GM12865 (cell line): Measurements from ENCODE around the gene ESPNL.
"Not testable (repeated sequence)": the region's sequence is repeated elsewhere in the genome, so short reads cannot be mapped to it uniquely, and the experiment has no call there.

ENCODE experiments used
- DNase-seq: peaks from one replicate; pipeline ENCODE4 v3.0.0; 2010; ENCODE audit warnings: low read depth
- H3K4me3 ChIP-seq: 2 replicates; pipeline ENCODE4 v1.5.1; 2011; ENCODE audit warnings: mild to moderate bottlenecking, low read depth, low read length, control low read depth
- TF ChIP-seq, protein P1 (sequence below): IDR thresholded peaks from 2 replicates; pipeline ENCODE4 v1.5.1; 2011; ENCODE audit warnings: low read length, control low read depth, low read depth, inconsistent platforms; ENCODE audit not compliant: insufficient read depth; ENCODE audit errors: missing control alignments

Gene ESPNL

DNA sequence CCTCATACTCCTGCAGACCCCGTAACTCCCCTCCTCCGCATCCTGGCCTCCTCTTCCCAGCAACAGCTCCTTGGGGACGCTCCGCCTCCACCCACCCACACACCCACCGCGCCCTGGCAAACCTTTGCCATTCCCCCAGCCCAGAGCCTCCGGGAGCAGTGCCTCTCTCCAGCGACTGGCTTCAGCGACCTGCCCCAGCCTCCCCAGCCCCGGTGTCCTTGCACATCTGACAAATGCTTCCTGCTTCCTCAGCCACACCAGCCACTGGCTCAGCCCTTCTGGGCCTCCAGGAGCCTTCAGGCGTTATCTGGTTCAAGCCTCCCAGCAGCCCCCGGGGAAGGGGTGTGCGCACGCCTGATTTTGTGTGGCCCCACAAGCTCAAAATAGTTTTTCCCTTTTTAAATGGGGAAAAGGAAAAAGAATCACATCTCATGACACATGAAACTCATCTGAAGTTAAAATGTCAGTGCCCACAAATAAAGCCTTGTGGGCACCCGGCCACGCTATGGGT is 14.2 kb downstream of the ESPNL start:
- DNase-seq = no peak
- no peak overlapping the region for H3K4me3 ChIP-seq
- TF ChIP-seq, protein P1, sequence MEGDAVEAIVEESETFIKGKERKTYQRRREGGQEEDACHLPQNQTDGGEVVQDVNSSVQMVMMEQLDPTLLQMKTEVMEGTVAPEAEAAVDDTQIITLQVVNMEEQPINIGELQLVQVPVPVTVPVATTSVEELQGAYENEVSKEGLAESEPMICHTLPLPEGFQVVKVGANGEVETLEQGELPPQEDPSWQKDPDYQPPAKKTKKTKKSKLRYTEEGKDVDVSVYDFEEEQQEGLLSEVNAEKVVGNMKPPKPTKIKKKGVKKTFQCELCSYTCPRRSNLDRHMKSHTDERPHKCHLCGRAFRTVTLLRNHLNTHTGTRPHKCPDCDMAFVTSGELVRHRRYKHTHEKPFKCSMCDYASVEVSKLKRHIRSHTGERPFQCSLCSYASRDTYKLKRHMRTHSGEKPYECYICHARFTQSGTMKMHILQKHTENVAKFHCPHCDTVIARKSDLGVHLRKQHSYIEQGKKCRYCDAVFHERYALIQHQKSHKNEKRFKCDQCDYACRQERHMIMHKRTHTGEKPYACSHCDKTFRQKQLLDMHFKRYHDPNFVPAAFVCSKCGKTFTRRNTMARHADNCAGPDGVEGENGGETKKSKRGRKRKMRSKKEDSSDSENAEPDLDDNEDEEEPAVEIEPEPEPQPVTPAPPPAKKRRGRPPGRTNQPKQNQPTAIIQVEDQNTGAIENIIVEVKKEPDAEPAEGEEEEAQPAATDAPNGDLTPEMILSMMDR = no peak

DNA sequence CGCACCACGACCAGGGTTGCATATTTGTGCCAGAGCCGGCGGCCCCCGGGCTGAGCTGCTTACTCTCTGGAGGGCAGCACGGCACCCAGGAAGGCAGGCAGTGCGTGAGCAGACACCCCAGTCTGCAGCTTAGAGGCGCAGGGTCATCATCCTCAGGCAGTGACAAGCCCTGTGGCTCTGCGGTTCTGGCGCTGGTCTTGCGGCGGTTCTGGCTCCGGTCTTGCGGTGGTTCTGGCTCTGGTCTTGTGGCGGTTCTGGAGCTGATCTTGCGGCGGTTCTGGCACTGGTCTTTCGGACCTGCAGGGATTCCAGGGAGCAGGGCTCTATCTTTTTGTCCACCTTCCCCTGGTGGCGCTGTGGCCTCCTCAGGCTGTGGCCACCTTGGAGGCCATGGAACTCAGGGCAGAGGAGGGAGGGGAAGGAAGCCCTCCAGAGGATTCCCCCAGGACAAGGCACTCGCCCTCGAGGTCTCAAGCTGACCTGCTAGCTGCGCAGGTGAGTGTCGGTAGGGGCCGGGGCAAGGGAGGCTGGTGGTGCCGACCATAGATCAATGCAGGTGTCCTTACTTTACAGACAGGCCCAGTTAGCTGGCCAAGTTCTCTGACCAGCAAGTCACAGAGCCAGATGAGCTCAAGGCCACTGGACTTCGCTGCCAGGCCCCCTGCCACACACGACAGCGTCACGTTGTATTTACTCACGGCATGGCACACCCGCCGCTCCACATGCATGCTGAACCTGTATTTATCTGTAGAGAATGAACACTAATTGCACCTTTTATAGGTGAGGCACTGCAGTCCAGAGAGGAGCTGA is 14.9 kb downstream of the ESPNL start:
- TF ChIP-seq, protein P1 = no peak
- no peak overlapping the region for H3K4me3 ChIP-seq
- DNase-seq = no peak

DNA sequence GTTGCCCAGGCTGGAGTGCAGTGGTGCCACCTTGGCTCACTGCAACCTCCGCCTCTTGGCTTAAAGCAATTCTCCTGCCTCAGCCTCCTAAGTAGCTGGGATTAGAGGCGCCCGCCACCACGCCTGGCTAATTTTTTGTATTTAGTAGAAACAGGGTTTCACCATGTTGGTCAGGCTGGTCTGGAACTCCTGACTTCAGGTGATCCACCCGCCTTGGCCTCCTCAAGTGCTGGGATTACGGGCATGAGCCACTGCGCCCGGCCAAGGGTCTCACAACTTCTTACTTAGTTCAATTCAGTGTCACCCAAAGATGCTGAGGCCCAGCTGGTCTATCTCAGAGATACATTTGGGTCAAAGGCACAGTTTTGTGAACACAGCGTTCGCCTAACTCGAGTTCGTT is 15.6 kb downstream of the ESPNL start:
- not testable (repeated sequence) for DNase-seq, H3K4me3 ChIP-seq

DNA sequence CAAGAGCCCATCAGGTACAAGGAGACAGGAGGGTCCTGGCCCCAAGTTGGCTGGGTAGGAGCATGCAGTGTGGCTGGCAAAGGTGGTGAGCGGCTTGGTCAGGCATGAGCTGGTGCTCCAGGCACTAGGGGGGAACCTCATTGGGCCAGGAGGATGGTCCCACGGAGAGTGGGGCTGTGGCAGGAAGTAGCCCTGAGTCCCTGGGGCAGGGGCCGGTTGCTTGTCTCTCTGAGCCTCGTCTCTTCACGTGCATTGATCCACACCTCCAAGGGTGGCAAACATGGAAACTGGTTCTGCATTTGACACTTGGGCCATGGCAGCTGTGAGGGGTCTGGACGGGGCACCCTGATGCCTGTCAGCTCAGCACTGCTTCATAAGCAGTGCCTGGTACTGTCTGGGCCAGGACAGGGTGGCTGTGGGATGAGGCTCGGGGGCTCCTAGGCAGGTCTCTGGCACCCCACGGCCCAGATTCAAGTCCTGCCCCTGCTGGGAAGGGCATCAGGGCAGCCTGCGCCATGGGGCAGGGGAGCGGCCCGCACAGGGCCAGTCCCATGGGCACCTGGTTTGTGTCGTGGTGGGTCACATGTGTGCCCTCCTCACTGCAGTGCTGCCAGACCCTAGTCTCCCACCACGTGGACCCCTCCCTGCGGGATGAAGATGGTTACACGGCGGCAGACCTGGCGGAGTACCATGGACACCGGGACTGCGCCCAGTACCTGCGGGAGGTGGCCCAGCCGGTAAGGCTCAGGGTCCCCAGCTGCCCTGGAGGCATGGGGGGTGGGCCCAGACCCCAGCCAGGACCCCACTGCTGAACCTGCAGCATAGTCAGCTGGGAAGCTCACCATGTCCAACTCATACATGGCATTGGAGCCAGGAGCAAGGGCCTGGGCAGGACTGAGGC is 16.4 kb downstream of the ESPNL start:
- TF ChIP-seq, protein P1 = no peak
- no peak overlapping the region for H3K4me3 ChIP-seq
- DNase-seq = no peak

DNA sequence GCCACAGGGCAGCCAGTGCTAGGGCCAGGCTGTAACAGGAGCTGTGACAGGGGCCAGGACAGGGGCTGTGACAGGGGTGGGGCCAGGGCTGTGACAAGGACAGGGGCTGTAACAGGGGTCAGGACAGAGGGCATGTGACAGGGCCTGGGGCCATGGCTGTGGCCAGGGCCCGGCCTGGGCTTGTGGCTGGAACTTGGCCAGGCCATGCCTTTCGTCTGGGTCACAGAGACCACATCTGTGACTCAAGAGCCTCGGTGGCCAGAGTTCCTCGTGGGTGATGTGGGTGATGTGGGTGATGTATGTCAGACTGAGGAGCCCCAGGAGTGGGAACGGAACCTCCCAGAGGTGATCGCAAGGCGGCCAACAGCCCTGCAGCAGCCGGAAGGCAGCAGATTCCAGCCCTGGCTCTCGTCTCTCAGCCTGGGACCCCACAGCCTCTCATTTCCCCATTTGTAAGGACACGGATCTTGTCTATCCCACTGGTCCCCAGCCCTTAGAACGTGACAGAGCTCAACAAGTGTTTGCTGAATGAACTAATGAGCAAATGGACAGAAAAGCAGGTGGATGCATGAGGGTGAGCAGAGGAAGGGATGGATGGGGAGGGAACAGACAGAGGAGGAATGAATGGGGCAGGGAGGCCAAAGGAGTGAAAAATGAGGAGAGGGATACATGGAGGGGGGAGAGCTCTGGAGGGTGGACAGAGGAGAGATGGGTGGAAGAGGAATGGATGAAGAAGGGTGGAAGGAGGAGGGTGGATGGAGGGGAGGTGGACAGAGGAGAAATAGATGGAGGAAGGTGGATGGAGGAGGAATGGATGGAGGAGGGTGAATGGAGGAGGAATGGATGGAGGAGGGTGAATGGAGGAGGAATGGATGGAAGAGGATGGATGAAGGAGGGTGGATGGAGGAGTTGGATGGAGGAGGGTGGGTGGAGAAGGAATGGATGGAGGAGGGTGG is 17.3 kb downstream of the ESPNL start:
- H3K4me3 ChIP-seq = no peak overlapping the region
- TF ChIP-seq, protein P1 = no peak
- no peak for DNase-seq

DNA sequence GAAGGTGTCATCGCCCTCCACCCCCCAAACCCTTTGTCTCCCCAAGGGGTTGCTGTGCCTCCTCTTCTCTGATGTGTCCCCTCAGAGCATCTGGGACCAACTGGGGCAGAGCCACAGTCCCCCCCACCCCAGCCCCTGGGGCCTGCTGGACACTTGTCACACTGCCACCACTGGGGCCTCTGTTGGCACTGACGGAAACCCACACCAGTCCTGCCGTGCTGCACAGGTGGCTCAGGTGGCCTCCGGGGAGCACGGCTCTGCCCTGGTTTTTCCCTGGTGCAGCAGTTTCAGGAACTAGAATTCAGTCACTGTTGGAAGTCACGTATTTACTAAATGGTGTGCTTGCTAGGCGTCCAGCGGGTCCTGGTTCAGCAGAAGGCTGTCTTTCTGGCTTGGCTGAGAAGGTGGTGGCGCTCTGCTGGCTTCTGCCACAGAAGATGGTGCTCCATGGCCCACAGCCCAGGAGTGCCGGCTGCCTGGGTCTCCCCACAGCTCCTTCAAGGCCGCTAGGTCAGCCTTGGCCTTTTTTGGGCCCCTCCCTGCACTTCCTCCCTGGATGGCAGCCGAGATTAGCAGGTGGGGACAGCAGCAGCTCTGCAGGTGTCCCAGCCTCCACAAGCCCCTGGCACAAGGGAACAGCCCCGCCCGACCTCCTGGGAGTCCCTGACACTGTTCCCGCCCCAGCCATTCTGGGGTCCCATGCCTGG is 19.8 kb downstream of the ESPNL start:
- H3K4me3 ChIP-seq = no peak overlapping the region
- TF ChIP-seq, protein P1 = no peak
- peak; percentile 33 for DNase-seq
